SKM-1 treated with dmso at 0.1 percent for 144 hours (cell line): ENCODE results near the gene MUL1.
"Not testable (repeated sequence)": the region's sequence is repeated elsewhere in the genome, so short reads cannot be mapped to it uniquely, and the experiment has no call there.

Experiments used
- DNase-seq: peaks from one replicate; lab custom pipeline; 2025; ENCODE audit not compliant: unreplicated experiment; lab: John Stamatoyannopoulos, UW

Gene MUL1

GRCh38 chr1:20507564-20508410, at the start of gene MUL1:
Gene MUL1, minus strand, starts transcription at chr1:20508151. Its CDS starts 127 bp downstream, at chr1:20508024.
- peak; percentile 80 for DNase-seq

- no peak for DNase-seq
Measured at GRCh38 chr1:20555758-20556120, 47.8 kb upstream of the MUL1 start.

GRCh38 chr1:20555025-20555757, 47.2 kb upstream of the MUL1 start:
- DNase-seq, result no peak

GRCh38 chr1:20552728-20553445, 44.9 kb upstream of the MUL1 start:
- DNase-seq, result no peak

- no peak for DNase-seq
Measured at GRCh38 chr1:20551945-20552727, 44.2 kb upstream of the MUL1 start, which contains the start of gene FAM43B. Gene FAM43B, plus strand, starts transcription at chr1:20552573. Its CDS starts 401 bp downstream, at chr1:20552974.

GRCh38 chr1:20551161-20551560, 43.2 kb upstream of the MUL1 start:
- DNase-seq, result no peak

- no peak for DNase-seq
Measured at GRCh38 chr1:20546637-20547036, 38.7 kb upstream of the MUL1 start.

- no peak for DNase-seq
Measured at GRCh38 chr1:20540281-20540680, 32.3 kb upstream of the MUL1 start.

- DNase-seq, result no peak
Measured at GRCh38 chr1:20538760-20539551, 31.0 kb upstream of the MUL1 start.

GRCh38 chr1:20538227-20538626, 30.3 kb upstream of the MUL1 start:
- DNase-seq, result no peak

GRCh38 chr1:20534659-20535417, 26.9 kb upstream of the MUL1 start:
- DNase-seq, result no peak

GRCh38 chr1:20533635-20534034, 25.7 kb upstream of the MUL1 start:
- no peak for DNase-seq

GRCh38 chr1:20530901-20531300, 22.9 kb upstream of the MUL1 start:
- no peak for DNase-seq

- DNase-seq, result no peak
Measured at GRCh38 chr1:20530306-20530705, 22.4 kb upstream of the MUL1 start.

GRCh38 chr1:20528221-20528620, 20.3 kb upstream of the MUL1 start:
- no peak for DNase-seq

- no peak for DNase-seq
Measured at GRCh38 chr1:20526267-20526666, 18.3 kb upstream of the MUL1 start.

GRCh38 chr1:20521960-20522861, 14.3 kb upstream of the MUL1 start:
- peak; percentile 54 for DNase-seq

GRCh38 chr1:20519609-20520262, 11.8 kb upstream of the MUL1 start:
- DNase-seq, result not testable (repeated sequence)
